ENCODE measurements around the gene MEIOC. TPM values are rescaled to one million over a fixed set of nuclear protein-coding genes. Genes with fewer than 3 reads are reported as not detected.

The MEIOC gene
- total and polyA plus RNA-seq, 2 of the 4 experiments (the other 2 are of a cell fraction): 0.27 to 0.36 TPM

GRCh38 chr17:44688200-44688599, 31.9 kb downstream of the MEIOC start:
- TF ChIP-seq FOS (IDR thresholded peaks at IDR 0.05; ENCODE audit: low read depth, low read length): no peak
- TF ChIP-seq, protein P1, sequence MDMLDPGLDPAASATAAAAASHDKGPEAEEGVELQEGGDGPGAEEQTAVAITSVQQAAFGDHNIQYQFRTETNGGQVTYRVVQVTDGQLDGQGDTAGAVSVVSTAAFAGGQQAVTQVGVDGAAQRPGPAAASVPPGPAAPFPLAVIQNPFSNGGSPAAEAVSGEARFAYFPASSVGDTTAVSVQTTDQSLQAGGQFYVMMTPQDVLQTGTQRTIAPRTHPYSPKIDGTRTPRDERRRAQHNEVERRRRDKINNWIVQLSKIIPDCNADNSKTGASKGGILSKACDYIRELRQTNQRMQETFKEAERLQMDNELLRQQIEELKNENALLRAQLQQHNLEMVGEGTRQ (IDR thresholded peaks at IDR 0.05; ENCODE audit: low read depth, low read length): no peak
- TF ChIP-seq RAD21 (IDR thresholded peaks at IDR 0.05; ENCODE audit: low read length): no peak
- TF ChIP-seq MXI1 (IDR thresholded peaks at IDR 0.05; ENCODE audit: borderline replicate concordance, low read depth, low read length): no peak
- no peak for TF ChIP-seq POLR2A (IDR thresholded peaks at IDR 0.05; ENCODE audit: low read depth, low read length)
- TF ChIP-seq, protein P2, sequence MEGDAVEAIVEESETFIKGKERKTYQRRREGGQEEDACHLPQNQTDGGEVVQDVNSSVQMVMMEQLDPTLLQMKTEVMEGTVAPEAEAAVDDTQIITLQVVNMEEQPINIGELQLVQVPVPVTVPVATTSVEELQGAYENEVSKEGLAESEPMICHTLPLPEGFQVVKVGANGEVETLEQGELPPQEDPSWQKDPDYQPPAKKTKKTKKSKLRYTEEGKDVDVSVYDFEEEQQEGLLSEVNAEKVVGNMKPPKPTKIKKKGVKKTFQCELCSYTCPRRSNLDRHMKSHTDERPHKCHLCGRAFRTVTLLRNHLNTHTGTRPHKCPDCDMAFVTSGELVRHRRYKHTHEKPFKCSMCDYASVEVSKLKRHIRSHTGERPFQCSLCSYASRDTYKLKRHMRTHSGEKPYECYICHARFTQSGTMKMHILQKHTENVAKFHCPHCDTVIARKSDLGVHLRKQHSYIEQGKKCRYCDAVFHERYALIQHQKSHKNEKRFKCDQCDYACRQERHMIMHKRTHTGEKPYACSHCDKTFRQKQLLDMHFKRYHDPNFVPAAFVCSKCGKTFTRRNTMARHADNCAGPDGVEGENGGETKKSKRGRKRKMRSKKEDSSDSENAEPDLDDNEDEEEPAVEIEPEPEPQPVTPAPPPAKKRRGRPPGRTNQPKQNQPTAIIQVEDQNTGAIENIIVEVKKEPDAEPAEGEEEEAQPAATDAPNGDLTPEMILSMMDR (conservative IDR thresholded peaks at IDR 0.05; ENCODE audit: low read depth, low read length): no peak
- TF ChIP-seq RCOR1 (IDR thresholded peaks at IDR 0.05; ENCODE audit: insufficient replicate concordance, low read length): no peak
- TF ChIP-seq SMC3 (IDR thresholded peaks at IDR 0.05; ENCODE audit: low read depth, low read length): no peak
- TF ChIP-seq CHD1 (IDR thresholded peaks at IDR 0.05; ENCODE audit: low read depth, low read length): no peak
- TF ChIP-seq NFE2L2 (IDR thresholded peaks at IDR 0.05; ENCODE audit: low read depth, low read length): no peak
- TF ChIP-seq CEBPB (IDR thresholded peaks at IDR 0.05; ENCODE audit: low read depth, low read length): no peak
- no peak for TF ChIP-seq BHLHE40 (IDR thresholded peaks at IDR 0.05; ENCODE audit: low read depth, low read length)
- TF ChIP-seq MAZ (IDR thresholded peaks at IDR 0.05; ENCODE audit: borderline replicate concordance, low read depth, low read length): no peak
- TF ChIP-seq MAFK (IDR thresholded peaks at IDR 0.05; ENCODE audit: low read depth, low read length): no peak
- no peak for TF ChIP-seq ELK1 (IDR thresholded peaks at IDR 0.05; ENCODE audit: borderline replicate concordance, low read depth, low read length)
- no peak for TF ChIP-seq RFX5 (IDR thresholded peaks at IDR 0.05; ENCODE audit: low read depth, low read length)
- Histone ChIP-seq H3K79me1 (ENCODE audit: low read depth in 1 of 2, low read length in 2 of 2) (peaks cover 15 to 50% of the 10 kb centered on the region in 2 experiments), H3K9me1 (ENCODE audit: insufficient read depth, low read length) (peaks cover 8% of the 10 kb centered on the region; the same call in 1 of the 2 replicates), H3K9me3 (ENCODE audit: control insufficient read depth, insufficient read depth, low read length) (no peaks in the 10 kb centered on the region), H3K27me3 (ENCODE audit: control insufficient read depth, insufficient read depth, low read length) (no peaks in the 10 kb centered on the region), H3K4ac (ENCODE audit: low read depth, low read length) (no peak overlapping the region), H3K27ac (ENCODE audit: insufficient read depth, low read length) (no peak overlapping the region), H3K4me2 (ENCODE audit: low read depth, low read length) (no peak overlapping the region), H3K36me3 (ENCODE audit: control insufficient read depth, insufficient read depth, low read length) (no peaks in the 10 kb centered on the region; the same call in 1 of the 2 replicates), H4K20me1 (ENCODE audit: insufficient read depth, low read length) (no peaks in the 10 kb centered on the region), H2AFZ (replicated peaks; ENCODE audit: low read length, poor library complexity) (no peak overlapping the region), H3K4me1 (ENCODE audit: control insufficient read depth, insufficient read depth, low read length) (0 out of 2 replicates have a peak, but pooled peaks cover 3% of the 10 kb centered on the region), H2BK5ac (ENCODE audit: low read depth, low read length, poor library complexity, severe bottlenecking) (no peak overlapping the region), H3K4me3 (ENCODE audit: insufficient read depth, low read depth, low read length) (no peak overlapping the region), H2BK15ac (ENCODE audit: low read depth, low read length) (no peak overlapping the region), H3K56ac (ENCODE audit: extremely low read depth, insufficient read depth, low read length) (no peak overlapping the region), H4K5ac (ENCODE audit: low read depth, low read length) (no peak overlapping the region), H4K91ac (ENCODE audit: insufficient read depth, low read depth, low read length) (no peak overlapping the region), H2AK9ac (replicated peaks; ENCODE audit: low read depth, low read length, poor library complexity) (no peak overlapping the region), H4K8ac (ENCODE audit: low read depth in 2 of 2, low read length in 2 of 2) (no peak overlapping the region), H3K14ac (replicated peaks; ENCODE audit: low read depth, low read length) (no peak overlapping the region), H2BK120ac (ENCODE audit: low read depth, low read length) (no peak overlapping the region), H3K18ac (ENCODE audit: low read depth, low read length) (no peak overlapping the region), H3K9ac (ENCODE audit: low read depth, low read length) (no peak overlapping the region), H2AK5ac (ENCODE audit: low read depth, low read length) (no peak overlapping the region), H3K23ac (ENCODE audit: low read depth, low read length) (no peak overlapping the region), H2BK20ac (ENCODE audit: low read depth, low read length) (no peak overlapping the region)
- ChIA-PET POLR2A (ENCODE audit: unreplicated experiment) (no interaction called here), CTCF (interaction anchor here (0.6 kb wide), 1 partner anchor 124 kb away, joined by 4 read pairs; no protein-coding TSS in a partner anchor)
- intact Hi-C loops (cut with micrococcal nuclease) (no loop called here), in situ Hi-C loops (cut with MboI; ENCODE audit: low sequenced_read_pairs) (no loop called here), dilution Hi-C loops (cut with HindIII; ENCODE audit: low sequenced_read_pairs, unreplicated experiment) (no loop called here)
- no CpG with 5 or more reads among the region's 2 CpGs for WGBS, 2 experiments (ENCODE audit: extremely low coverage in 2 of 2, insufficient read length in 1 of 2)
- ATAC-seq (ENCODE audit: low read depth): no peak
- no TSS peak for BruUV-seq (replicated peaks)
- DNase-seq: no peak

Measured in IMR-90 (cell line).